GDM1 (cell line): ENCODE measurements around the gene LXN.
A peak's percentile ranks its signal among the peaks of the same experiment; 100 is the strongest.

ENCODE experiments used
- DNase-seq: peaks from one replicate; lab custom pipeline; 2025; lab: John Stamatoyannopoulos, UW

Gene LXN

GRCh38 chr3:158668506-158668905 is 3.9 kb downstream of the LXN start:
- DNase-seq: no peak

GRCh38 chr3:158666416-158666815 is 6.0 kb downstream of the LXN start:
- no peak for DNase-seq

GRCh38 chr3:158663832-158664231 is 8.6 kb downstream of the LXN start:
- no peak for DNase-seq

GRCh38 chr3:158663246-158663645 is 9.2 kb downstream of the LXN start:
- DNase-seq: no peak

- DNase-seq: no peak
These were observed 11.7 kb downstream of the LXN start for GRCh38 chr3:158660711-158661110.

GRCh38 chr3:158659454-158660237 is 12.8 kb downstream of the LXN start:
- DNase-seq: peak; percentile 40

GRCh38 chr3:158658889-158659288 is 13.6 kb downstream of the LXN start:
- DNase-seq: no peak

- DNase-seq: no peak
These were observed 20.0 kb downstream of the LXN start for GRCh38 chr3:158652463-158652862.

- DNase-seq: no peak
These were observed 21.3 kb downstream of the LXN start for GRCh38 chr3:158651192-158651591.

- no peak for DNase-seq
These were observed 22.7 kb downstream of the LXN start for GRCh38 chr3:158649791-158650190.

GRCh38 chr3:158644345-158644908 is 28.0 kb downstream of the LXN start, which contains the start of gene GFM1:
GFM1 (plus strand) TSS chr3:158644527; CDS start chr3:158644635, 108 bp downstream.
- peak; percentile 91 for DNase-seq

- DNase-seq: no peak
These were observed 29.8 kb downstream of the LXN start for GRCh38 chr3:158642474-158643210.

- DNase-seq: no peak
These were observed 30.4 kb downstream of the LXN start for GRCh38 chr3:158642005-158642404.

GRCh38 chr3:158640646-158641045 is 31.8 kb downstream of the LXN start:
- no peak for DNase-seq

GRCh38 chr3:158631981-158632380 is 40.5 kb downstream of the LXN start:
- no peak for DNase-seq

- DNase-seq: no peak
These were observed 46.6 kb downstream of the LXN start for GRCh38 chr3:158625881-158626280.

GRCh38 chr3:158617982-158618875 is 54.2 kb downstream of the LXN start:
- DNase-seq: no peak
